DMS153 (cell line): Measurements from ENCODE around the gene TENT4B.

Experiments
- DNase-seq: peaks from one replicate; lab custom pipeline; 2025; lab: John Stamatoyannopoulos, UW

The TENT4B gene

DNA sequence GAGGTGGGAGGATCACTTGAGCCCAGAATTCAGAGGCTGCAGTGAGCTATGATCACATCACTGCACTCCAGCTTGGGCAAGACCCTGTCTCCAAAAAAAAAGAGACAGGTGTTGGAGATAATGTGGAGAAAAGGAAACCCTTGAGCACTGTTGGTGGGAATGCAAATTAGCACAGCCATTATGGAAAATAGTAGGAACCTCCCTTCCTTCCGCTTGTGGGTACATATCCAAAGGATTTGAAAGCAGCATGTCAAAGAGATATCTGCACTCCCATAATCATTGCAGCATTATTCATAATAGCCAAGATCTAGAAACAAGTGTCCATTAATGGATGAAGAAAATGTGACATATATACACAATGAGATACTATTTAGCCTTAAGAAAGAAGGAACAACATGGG is 103.5 kb downstream of the TENT4B start:
- DNase-seq = no peak

DNA sequence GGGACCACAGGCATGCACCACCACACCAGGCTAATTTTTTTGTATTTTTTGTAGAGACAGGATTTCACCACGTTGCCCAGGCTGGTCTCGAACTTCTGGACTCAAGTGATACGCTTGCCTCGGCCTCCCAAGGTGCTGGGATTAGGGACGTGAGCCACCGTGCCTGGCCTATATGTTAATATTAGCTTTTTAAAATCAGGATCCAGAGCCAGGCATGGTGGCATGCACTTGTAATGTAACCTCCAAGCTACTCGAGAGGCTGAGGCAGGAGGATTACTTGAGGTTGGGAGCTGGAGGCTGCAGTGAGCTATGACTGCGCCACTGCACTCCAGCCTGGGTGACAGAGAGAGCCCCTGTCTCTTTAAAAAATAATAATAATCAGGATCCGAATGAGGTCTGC is 104.8 kb downstream of the TENT4B start:
- no peak for DNase-seq

DNA sequence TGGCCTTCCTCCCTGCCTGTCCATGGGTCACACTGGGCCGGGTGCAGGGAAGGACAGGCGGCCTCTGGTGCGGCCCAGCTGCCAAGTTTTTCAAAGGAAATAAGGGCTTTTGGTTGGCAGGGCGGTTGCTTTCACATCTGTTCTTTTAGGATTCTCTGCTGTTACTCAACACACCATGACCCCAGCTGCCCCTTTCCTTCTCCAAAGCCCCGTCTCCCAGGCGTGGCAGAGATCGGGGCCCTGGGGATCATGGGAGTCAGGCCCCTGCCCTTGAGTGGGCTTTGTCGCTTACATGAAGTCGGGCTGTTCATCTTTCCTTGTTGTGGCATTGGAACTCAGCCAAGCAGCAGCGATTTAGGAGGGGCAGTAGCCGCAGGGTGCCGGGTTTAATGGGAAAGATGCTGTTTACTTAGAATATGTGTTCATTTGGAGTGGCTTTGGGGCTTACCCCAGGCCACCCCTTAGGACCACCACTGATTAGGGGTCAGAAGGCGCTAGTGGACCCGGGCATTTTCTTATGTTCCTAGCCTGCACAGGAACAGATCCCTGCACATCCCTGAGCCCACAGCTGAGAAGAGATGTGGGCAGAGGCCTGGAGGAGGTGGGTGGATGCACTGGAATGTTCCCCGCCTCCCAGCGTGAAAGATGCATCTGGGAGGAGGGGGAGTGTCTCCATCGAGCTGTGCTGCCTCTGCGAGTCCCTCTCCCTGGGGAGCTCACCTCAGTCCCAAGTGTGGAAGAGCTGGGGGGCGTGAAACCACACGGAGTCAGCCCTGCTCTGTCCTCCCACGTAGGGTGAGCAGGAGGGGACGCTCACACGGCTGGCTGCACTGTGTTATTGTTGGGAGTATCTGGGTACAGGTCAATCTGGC is 106.5 kb downstream of the TENT4B start:
- DNase-seq = no peak

DNA sequence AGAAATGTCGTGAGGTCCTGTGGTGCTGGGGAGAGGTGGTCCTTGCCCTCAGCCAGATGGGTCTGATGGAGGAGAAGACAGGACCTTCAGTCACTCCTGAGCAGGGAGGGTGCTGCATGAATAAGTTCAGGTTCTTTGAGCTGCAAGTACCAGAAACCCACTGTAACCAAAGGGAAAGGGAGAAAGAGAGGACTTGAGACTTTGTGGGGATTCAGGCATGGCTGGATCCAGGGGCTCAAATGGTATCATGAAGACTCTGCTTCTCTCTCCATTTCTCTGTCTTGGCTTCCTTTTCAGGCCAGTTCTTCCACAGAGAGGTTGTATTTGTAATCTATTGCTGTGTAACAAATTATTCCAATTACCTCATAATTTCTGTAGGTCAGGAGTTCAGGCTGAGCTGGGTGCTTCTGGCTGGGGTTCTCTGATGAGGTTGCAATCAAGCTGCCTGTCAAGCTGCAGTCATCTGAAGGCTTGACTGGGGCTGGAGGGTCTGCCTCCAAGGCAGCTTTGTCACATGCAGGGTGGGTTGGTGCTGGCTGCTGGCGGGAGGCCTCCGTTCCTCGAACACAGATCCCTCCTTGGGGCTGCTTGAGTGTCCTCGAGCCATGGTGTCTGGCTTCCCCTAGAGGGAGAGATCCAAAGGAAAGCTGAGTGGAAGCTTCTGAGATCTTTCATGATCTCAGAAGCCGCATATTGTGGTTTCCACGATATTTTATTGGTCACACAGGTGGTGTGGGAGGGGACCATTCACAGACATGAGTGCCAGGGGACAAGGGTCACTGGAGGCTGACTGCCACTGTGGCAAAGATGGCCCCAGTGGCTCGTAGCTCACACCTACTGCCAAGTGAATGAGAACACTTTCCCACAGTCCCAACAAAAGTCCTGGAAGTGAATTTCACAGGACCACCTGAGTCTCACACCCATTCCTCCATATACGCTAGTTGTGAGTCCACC is 107.4 kb downstream of the TENT4B start:
- DNase-seq = no peak

DNA sequence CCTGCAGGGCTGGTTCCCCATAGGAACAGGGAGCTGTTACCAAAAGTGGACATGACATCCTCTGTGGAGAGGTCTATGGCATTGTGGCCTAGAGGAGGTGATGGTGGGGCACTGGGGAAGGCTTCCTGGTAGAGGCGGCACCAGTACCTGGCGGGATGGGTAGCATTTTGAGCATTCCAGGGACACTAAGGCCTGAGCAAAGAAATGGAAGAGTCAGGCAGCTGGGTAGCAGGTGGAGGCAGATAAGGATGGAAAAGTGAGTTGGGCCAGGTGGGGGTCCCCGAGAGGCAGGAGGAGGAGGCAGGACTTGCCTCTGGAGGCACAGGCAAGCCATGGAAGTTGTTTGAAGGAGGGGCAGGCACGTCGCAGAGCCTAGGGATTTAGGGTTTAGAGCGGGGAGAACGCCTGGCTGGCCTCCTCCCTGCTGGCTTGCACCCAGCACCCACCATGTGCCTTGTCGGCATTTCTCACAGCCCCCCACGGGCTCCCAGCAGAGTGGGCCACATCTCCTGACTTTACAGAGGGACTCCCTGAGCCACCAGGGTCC is 108.1 kb downstream of the TENT4B start:
- DNase-seq = no peak

DNA sequence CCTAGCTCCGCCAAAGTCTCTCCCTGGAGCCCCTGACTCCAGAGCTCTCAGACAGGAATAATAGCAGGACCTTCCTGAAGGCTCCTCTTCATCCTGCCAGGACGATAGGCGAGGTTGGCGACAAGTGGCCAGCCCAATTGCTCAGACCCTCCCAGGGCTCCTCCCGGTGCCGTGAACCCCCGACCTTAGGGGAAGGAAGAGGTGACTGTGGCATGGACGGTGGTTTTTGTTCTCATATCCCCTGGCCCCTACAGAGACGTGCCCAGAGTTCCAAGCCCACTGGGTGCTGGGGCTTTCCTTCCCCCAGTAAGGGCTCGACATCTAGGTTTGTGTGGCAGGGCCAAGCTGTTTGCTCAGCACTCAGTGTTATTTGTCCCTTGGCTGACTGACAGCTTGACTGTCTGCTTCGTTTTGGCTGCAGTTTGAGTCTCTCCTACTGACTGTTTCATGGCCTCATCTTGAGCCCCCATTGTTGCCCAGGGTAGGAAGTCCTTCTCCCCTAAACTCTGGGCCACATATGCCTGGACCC is 108.7 kb downstream of the TENT4B start:
- DNase-seq = no peak

DNA sequence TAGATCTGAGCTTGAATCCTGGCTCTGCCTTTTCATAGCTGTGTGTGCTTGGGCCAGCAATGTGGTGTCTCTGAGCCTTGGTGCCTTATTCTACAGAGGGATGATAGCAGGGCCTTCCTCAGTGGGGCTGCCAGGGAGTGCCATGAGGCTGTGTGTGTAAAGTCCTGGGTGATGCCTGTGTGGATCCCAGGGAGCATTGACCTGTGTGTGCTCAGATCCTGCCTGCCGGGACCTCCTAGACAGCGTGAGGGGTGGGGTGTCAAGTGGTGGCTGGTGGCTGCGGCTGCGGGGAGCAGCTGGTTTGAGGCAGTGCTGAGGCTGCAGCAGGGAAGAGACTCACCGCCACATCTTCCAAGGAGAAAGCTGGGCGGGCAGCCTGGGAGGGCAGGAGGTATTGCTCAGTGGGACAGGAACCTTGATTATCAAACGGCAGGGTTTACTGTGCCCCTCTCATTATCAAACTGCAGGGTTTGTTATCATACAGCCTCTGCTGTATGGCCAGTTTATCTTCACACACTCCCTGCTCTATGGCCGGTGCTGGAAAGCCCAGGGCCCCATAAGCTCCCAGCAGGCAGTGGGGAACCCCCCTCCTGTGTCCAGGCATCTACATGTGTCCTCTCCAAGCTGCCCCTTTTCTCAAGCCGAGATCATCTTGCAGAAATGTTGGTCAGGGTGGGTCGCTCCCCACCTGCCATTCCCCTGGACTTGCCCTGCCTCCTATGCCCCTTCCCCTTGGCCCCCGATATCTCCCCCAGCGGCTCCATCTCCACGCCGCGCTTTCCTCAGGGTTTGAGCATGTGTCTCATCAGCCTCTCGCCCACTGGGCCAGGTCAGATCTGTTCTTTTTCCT is 110.2 kb downstream of the TENT4B start:
- DNase-seq = no peak

DNA sequence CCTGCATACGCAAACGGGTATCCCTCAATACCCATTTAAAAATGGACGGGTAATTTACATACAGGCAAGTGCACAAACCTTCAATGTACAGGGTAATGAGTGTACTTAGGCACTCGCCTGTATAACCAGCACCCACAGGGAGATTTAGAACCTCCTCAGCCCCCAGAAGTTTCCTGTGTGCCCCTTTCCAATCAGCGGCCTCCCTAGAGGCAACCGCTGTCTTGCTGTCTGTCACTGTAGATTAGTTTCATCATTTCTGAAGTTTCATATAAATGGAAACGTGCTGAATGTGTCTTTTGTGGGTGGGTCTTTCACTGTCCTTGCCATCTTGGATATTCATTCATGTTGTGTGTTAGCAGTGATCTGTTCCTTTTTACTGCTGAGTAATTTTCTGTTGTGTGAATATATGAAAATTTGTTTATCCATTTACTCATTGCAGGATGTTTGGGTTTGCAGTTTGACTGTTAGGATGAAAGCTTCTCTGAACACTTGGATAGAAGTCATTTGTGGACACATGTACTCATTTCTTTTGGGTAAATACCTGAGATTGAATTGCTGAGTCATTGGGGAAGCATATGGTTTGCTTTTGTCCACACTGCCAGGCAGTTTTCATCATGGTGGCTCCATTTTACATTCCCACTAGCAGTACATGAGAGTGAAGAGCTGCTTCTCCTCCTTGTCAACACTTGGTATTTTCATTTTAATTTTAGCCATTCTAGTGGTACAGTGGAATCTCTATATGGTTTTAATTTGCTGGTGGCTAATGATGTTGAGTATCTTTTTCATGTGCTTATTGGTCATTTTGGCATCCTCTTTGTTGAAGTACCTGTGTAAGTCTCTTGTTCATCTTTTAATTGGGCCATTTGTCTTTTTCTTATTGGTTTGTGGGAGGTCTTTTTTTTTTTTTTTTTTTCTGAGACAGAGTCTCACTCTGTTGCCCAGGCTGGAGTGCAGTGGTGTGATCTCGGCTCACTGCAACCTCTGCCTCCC is 111.1 kb downstream of the TENT4B start:
- no peak for DNase-seq

DNA sequence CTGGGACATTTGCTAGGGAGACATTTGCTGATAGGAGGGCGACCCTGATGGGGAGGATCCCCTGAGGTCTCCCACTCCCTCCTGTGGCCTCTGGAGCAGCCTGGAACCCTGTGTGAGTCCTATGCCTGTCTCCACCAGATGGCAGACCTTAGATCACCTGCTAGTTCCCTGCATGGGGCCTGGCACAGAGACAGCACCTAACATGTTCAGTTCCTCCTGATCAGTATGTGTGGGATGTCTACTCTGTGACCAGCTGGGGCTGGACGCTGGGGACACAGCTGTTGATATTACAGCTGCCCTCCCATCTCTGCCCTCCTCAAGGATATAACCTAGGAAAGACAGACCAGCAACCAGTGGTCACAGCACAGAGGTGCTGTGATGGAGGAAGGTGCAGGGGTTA is 112.2 kb downstream of the TENT4B start:
- no peak for DNase-seq

DNA sequence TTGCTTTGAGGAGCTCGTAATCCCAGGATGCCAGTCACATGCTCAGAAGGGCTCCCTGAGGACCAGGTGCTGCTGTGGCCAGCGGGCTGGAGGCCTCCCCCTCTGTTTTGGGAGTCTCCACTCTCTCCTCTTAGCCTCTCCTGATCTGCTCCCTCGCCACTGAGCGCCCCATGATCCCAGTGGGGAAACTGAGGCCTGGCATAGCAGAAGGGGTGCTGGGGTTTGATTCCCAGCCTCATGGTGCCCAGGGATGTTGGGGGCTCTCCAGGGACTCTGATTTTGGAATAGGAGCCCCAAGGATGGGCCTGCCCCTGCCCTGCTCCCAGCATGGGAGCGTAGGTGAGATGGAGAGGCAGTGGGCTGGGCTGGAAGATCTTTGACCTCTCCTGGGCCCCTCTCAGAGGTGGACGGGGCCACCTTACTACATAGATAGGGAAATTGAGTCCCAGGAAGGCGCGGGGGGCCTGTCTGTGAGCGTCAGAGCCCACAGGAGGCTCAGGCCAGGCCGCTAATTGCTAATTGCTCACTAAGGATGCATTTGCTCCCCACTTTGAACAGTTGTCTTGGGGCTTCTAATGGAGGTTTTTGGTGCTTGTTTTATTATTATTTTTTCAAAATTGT is 112.7 kb downstream of the TENT4B start:
- no peak for DNase-seq

DNA sequence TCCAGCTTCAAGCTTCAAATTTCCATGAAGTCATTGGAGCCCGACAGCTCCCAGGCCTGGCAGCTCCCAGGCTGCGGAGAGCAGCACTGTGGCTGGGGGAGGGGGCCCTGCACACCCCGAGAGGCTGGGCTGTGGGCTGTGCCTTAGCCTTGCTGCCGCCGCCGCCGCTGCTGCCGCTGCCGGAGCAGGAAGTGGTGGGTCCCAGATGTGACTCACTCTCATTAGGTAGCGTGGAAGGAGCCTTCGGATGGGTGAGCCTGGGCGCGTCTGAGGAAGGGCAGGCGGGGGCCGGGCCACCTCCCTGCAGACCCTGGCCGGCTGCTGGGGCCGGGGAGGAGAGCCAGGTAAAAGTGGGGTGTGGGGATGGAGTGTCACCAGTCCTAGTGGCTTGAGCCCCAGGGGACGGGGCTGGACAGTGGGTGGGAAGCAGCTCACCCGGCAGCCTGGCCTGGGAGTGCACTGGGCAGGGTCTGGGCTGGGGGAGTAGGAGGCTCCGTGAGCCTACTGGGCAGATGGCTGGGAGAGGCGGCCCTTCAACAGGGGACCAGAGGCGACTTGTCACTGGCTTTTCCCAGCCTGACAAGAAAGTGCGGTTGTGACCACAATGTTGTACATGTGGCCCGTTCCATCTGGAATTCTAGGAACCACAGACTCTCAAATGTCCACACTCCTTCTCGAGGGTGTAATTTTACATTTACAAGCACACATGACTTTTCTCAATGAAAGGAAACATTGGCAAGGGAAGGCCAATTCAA is 113.4 kb downstream of the TENT4B start, which contains the start of gene ADCY7:
Gene ADCY7, plus strand, starts transcription at position 215 of the 755 bp plus-strand sequence. CDS start 21,629 bp downstream, outside the sequence.
- no peak for DNase-seq

DNA sequence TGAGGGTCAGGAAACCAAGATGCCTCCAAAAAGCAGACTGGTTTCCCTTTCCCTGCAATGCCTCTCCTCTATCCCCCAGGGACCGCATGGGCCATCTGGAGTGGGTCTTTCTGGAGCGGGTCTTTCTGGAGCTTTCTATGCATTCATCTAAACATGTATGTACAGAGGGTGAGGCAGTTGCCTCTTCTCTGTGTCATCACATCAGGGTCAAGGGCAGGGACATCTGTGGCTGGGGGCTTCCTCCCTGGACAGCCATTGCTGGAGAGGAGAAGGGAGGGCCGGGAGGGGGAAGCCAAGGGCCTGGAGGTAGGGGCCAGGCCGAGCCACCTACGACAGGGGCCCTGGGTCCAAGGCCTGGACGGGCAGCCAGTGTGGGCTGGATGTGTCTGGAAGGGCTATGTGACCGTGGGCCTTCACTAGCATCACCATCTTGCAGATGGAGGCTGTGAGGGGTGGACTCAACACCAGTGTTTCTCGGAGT is 114.1 kb downstream of the TENT4B start:
- no peak for DNase-seq

DNA sequence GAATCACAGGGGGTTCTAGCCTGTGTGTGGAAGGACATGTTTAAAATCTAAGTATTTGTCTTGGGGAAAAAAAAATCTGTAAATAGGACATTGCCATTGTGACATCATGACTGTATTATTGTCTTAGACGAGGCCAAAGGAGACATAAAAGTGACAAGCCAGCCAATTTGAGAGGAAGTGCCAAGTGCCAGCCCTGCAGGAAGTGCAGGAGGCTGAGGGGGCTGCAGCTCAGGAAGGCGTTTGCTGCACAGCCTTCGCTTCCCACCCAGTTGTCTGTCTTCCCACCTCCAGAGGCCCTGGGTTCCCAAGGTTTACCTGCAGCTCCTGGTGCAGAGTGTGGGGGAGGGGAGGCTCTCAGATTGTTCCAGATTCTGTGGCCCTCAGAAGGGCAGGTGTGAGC is 114.5 kb downstream of the TENT4B start:
- no peak for DNase-seq

DNA sequence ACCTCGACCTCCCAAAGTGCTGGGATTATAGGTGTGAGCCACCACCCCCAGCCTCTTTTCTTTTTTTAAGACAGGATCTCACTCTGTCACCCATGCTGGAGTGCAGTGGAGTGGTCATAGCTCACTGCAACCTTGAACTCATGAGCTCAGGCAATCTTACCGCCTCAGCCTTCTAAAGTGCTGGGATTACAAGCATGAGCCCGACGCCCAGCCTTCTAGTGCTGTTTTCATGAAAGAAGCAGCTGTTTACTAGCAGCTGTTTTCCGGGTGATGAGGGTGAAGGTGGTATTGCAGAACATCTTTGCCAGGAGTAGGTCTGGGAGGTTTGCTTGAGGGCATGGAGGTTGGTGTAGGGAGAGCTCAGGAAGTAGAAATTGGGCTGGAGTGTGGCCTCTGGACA is 115.2 kb downstream of the TENT4B start:
- no peak for DNase-seq

DNA sequence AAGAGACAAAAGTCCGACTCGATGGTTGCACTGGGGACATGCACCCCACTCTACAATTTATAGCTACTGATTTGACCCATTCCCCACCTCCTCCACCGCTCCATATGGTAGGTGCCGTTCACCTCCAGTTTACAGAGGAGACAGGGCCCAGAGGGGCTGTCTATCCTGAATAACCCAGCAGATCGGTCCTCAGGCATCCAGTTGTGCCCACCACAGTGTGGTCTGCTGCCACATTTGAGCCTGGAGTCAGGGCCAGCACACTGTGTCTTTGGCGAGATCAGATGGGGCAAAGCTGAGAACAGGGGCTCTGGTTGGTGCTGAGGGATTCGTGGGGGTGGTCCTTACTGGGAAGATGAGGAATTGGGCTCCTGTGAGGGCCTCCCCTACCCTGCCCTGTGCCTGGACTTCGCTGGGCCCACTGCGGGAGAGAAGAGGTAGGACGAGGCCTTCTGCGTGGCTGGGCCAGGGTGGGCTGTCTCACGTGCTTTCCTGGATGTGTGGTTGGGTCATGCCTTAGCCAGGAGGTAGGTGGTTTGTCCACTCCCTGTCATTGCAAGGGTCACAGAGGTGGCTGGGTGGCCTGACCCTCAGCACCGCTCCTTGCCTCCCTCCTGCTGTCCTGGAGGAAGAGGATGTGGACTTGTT is 116.1 kb downstream of the TENT4B start:
- DNase-seq = no peak

DNA sequence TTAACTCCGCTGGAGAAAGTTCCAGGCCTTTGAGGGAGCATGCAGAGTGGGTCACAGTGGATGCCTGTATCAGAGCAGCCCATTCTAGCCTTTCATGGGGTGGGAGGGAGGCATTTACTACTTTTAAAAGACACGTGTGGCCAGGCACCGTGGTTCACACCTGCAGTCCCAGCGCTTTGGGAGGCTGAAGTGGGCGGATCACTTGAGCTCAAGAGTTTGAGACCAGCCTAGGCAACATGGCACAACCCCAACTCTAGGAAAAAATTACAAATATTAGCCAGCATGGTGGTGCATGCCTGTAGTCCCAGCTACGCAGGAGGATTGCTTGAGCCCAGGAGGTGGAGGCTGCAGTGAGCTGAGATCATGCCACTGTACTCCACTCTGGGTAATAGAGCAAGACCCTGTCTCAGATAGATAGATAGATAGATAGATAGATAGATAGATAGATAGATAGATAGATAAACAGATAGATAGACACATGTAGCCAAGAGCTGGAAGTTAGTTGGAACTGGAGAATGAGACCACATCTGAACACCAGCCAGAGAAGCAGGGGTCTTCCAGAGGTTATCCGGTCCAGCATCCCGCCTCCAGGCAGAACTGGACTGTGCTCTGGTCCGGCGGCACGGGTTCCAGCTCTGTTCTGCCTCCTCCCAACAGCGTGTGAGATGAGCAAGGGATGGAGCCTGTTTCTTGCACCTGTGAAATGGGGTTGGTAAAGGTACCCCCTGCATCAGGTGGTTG is 116.8 kb downstream of the TENT4B start:
- DNase-seq = no peak

DNA sequence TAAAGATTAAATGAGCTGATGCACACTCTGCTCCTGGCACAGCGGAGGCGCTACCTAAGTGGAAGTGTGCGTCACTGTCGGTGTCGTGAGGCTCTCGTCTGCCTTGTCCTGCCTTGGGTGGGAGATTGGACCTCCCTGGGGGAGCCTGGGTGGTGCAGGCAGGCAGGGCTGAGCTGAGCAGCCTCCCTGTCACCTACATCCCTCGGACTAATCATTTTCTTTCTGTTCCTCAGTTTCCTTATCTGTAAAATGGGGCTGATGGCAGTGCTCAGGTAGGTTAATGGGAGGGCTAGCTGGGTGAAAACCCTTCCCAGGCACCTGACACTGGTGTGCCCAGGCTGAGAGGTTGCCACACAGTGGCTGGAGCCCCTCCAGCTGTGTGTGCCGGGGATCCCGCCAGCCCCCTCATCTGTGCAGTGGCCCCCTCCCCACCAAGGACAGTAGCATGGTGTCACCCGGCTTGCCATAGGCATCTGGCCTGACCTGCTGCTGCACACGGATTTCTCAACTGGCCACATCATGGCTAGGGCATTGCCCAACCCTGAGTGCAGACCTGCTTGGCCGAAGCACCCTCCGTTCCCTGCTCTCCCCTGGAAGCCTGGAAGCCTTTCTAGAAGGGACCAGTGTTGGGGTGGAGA is 117.5 kb downstream of the TENT4B start:
- DNase-seq = no peak
